ENCODE data around the gene ATRNL1. TPM values are rescaled to one million over a fixed set of nuclear protein-coding genes. Genes with fewer than 3 reads are reported as not detected.

Gene ATRNL1
- total and polyA plus RNA-seq, 2 experiments from 2014 or later, result 4.8 to 29.7 TPM

- Histone ChIP-seq H3K27ac (ENCODE audit: low read depth) (peak overlapping the region; percentile 65), H3K9me2 (ENCODE audit: insufficient read depth) (no peaks in the 10 kb centered on the region; the same call in 1 of the 2 replicates), H3K27me3 (ENCODE audit: insufficient read depth) (no peaks in the 10 kb centered on the region), H3K4me3 (no peak overlapping the region), H3K4me2 (peak overlapping the region; percentile 3), H3K4me1 (ENCODE audit: insufficient read depth) (peaks cover 28% of the 10 kb centered on the region), H3K36me3 (ENCODE audit: insufficient read depth) (no peaks in the 10 kb centered on the region), H3F3A (replicated peaks; ENCODE audit: low read depth) (no peaks in the 10 kb centered on the region), H2AFZ (peak overlapping the region; percentile 11; the same call in 1 of the 2 replicates), H4K20me1 (replicated peaks; ENCODE audit: insufficient read depth) (no peaks in the 10 kb centered on the region), H3K79me2 (replicated peaks; ENCODE audit: insufficient read depth) (no peaks in the 10 kb centered on the region)
- Mint-ChIP-seq H3K27me3 (ENCODE audit: insufficient read depth, low read depth, poor library complexity) (peaks cover 3% of the 10 kb centered on the region), H3K4me3 (no peak overlapping the region), H3K9me3 (no peaks in the 10 kb centered on the region), H3K27ac (peak overlapping the region; percentile 64; the same call in 1 of the 2 replicates), H3K4me1 (peaks cover 18% of the 10 kb centered on the region), H3K36me3 (ENCODE audit: low read depth) (no peaks in the 10 kb centered on the region)
- DNase-seq (ENCODE audit: low spot score), result no peak
- no peak for TF ChIP-seq EZH2phosphoT487 (IDR thresholded peaks at IDR 0.05; ENCODE audit: unreplicated experiment)
- no peak for TF ChIP-seq STAT1 (IDR thresholded peaks at IDR 0.05; ENCODE audit: unreplicated experiment)
- TF ChIP-seq NANOG (IDR thresholded peaks at IDR 0.05; ENCODE audit: borderline replicate concordance), result no peak
- no peak for TF ChIP-seq ZNF331 (CRISPR knock-in tag; IDR thresholded peaks at IDR 0.05; ENCODE audit: low read depth)
- no peak for TF ChIP-seq POLR2AphosphoS5 (IDR thresholded peaks at IDR 0.05; ENCODE audit: low read depth)
- no peak for TF ChIP-seq CREB1 (CRISPR knock-in tag; IDR thresholded peaks at IDR 0.05; ENCODE audit: low read depth)
- TF ChIP-seq ETS1 (IDR thresholded peaks at IDR 0.05), result no peak
- TF ChIP-seq EZH2 (IDR thresholded peaks at IDR 0.05; ENCODE audit: low read depth, unreplicated experiment), result no peak
- no peak for TF ChIP-seq ZNF462 (CRISPR knock-in tag; IDR thresholded peaks at IDR 0.05)
- no peak for TF ChIP-seq ZNF114 (CRISPR knock-in tag; IDR thresholded peaks at IDR 0.05)
- no peak for TF ChIP-seq CTCF (conservative IDR thresholded peaks at IDR 0.05; ENCODE audit: low read depth in 2 of 2)
- TF ChIP-seq JUNB (IDR thresholded peaks at IDR 0.05; ENCODE audit: unreplicated experiment), result no peak
- no peak for TF ChIP-seq REST (IDR thresholded peaks at IDR 0.05; ENCODE audit: unreplicated experiment)
- no peak for ATAC-seq
Observed at GRCh38 chr10:115063701-115064658, 29.2 kb upstream of the ATRNL1 start.

All from GM23338 (cell line).